Tongue (tissue), 2 donors: ENCODE results near the gene SMARCC1. TPM values are rescaled to one million over a fixed set of nuclear protein-coding genes. Genes with fewer than 3 reads are reported as not detected.

ENCODE experiments used
- DNase-seq: peaks from one replicate; pipeline ENCODE4 v3.0.0-alpha.2; 2015
- total RNA-seq: library from RNA; depleted of rRNA; stranded (reverse); fragments of >200 nt; gene quantifications from one replicate; pipeline ENCODE4 v1.2.3, GENCODE V29; 2014

SMARCC1 gene
- total RNA-seq, 1 donor from 2014 or later: 58.4 TPM

- no peak for DNase-seq
Observed at GRCh38 chr3:47701388-47701787, 80.3 kb downstream of the SMARCC1 start.

- DNase-seq: no peak
Observed at GRCh38 chr3:47692158-47692557, 89.5 kb downstream of the SMARCC1 start.

GRCh38 chr3:47688488-47688887 is 93.2 kb downstream of the SMARCC1 start:
- no peak for DNase-seq

GRCh38 chr3:47685037-47685436 is 96.7 kb downstream of the SMARCC1 start:
- DNase-seq: no peak

- no peak for DNase-seq
Observed at GRCh38 chr3:47681016-47681415, 100.7 kb downstream of the SMARCC1 start.

- no peak for DNase-seq
Observed at GRCh38 chr3:47678446-47679338, 103.0 kb downstream of the SMARCC1 start.

- DNase-seq: no peak
Observed at GRCh38 chr3:47669026-47669749, 112.5 kb downstream of the SMARCC1 start.

- DNase-seq: no peak
Observed at GRCh38 chr3:47666118-47666517, 115.6 kb downstream of the SMARCC1 start.

- peak; percentile 17 for DNase-seq
Observed at GRCh38 chr3:47664519-47664918, 117.2 kb downstream of the SMARCC1 start.

GRCh38 chr3:47663630-47664240 is 118.0 kb downstream of the SMARCC1 start:
- no peak for DNase-seq

GRCh38 chr3:47661121-47661752 is 120.5 kb downstream of the SMARCC1 start:
- DNase-seq: peak; percentile 29

GRCh38 chr3:47658444-47658843 is 123.2 kb downstream of the SMARCC1 start:
- DNase-seq: no peak

GRCh38 chr3:47652142-47652541 is 129.6 kb downstream of the SMARCC1 start:
- peak; percentile 41 for DNase-seq

- DNase-seq: no peak
Observed at GRCh38 chr3:47650294-47650693, 131.4 kb downstream of the SMARCC1 start.

GRCh38 chr3:47647550-47647949 is 134.1 kb downstream of the SMARCC1 start:
- no peak for DNase-seq

GRCh38 chr3:47646362-47646761 is 135.3 kb downstream of the SMARCC1 start:
- no peak for DNase-seq

- DNase-seq: no peak
Observed at GRCh38 chr3:47645551-47645950, 136.1 kb downstream of the SMARCC1 start.

GRCh38 chr3:47643092-47643491 is 138.6 kb downstream of the SMARCC1 start:
- DNase-seq: no peak

GRCh38 chr3:47641739-47642138 is 140.0 kb downstream of the SMARCC1 start:
- DNase-seq: no peak

- DNase-seq: no peak
Observed at GRCh38 chr3:47636921-47637320, 144.8 kb downstream of the SMARCC1 start.

- no peak for DNase-seq
Observed at GRCh38 chr3:47636225-47636624, 145.5 kb downstream of the SMARCC1 start.

- DNase-seq: no peak
Observed at GRCh38 chr3:47635536-47635935, 146.2 kb downstream of the SMARCC1 start.

- DNase-seq: peak; percentile 44
Observed at GRCh38 chr3:47634996-47635395, 146.7 kb downstream of the SMARCC1 start.
